Prostate gland (tissue), 2 donors: ENCODE measurements around the gene CLTB.

Experiments
- CTCF ChIP-seq, 4 experiments: fragments of 200-600 bp in 2 of 4; fragments of 450-650 bp in 2 of 4; sonication (generic) in 2 of 4; IDR thresholded peaks; 1 replicate in 3 of 4; 2 replicates in 1 of 4; pipeline ENCODE4 v1.5.1; 2016 to 2019; ENCODE audit warnings: antibody characterized with exemption in 4 of 4, mild to moderate bottlenecking in 2 of 4, moderate library complexity in 2 of 4
- POLR2A ChIP-seq: fragments of 450-650 bp; IDR thresholded peaks from one replicate; pipeline ENCODE4 v1.6.1; 2016; ENCODE audit warnings: antibody characterized with exemption, mild to moderate bottlenecking

DNA sequence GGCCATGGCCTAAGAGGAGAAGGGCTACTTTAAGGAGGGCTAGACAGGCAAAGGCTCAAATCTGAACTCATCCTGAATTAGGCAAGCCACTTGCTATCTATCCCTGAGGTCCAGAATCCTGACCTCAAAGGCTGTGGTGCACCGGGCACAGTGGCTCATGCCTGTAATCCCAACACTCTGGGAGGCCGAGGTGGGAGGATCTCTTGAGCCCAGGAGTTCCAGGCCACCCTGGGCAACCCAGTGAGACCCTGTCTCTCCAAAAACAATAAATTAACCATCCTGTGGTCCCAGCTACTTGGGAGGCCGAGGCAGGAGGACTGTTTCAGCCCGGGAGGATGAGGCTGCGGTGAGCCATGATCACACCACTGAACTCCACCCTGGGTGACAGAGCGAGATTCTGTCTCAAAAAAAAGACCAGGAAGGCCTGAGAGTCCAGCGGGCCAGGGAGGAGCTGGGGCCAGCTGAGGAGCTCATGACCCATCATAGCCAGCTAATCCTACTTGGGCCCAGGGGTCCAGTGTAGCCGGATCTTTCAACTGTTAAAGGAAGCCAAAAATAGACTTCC is 31.9 kb downstream of the CLTB start:
- no peak for TF ChIP-seq POLR2A
- no peak for TF ChIP-seq CTCF (IDR thresholded peaks at IDR 0.05)
